ENCODE results near the gene MARS1.

The MARS1 gene

GRCh38 chr12:57518176-57518919 lies 30.5 kb downstream of the MARS1 start:
- Histone ChIP-seq H3K9me3 (ENCODE audit: control insufficient read depth, low read length) (no peaks in the 10 kb centered on the region), H3K36me3 (ENCODE audit: control insufficient read depth, insufficient read depth, low read length) (no peaks in the 10 kb centered on the region), H2AFZ (no peak overlapping the region), H3K4me1 (peaks cover 27% of the 10 kb centered on the region), H3K4me3 (ENCODE audit: low read depth, low read length) (peak overlapping the region; percentile 93), H3K27me3 (ENCODE audit: control insufficient read depth, insufficient read depth, low read length) (no peaks in the 10 kb centered on the region), H3K27ac (peak overlapping the region; percentile 99), H3K9ac (no peak overlapping the region), H3K4me2 (ENCODE audit: low read length) (peak overlapping the region; percentile 81), H3K79me2 (peaks cover 19% of the 10 kb centered on the region)
- TF ChIP-seq CTCF (IDR thresholded peaks at IDR 0.05) = no peak

- no peaks in the 10 kb centered on the region for H3K36me3 ChIP-seq (ENCODE audit: control insufficient read depth, insufficient read depth, low read length)
- peaks cover 35% of the 10 kb centered on the region for H3K4me1 ChIP-seq
- peaks cover 19% of the 10 kb centered on the region for H3K79me2 ChIP-seq
- TF ChIP-seq CTCF (IDR thresholded peaks at IDR 0.05) = no peak
- H2AFZ ChIP-seq = no peak overlapping the region
- peak overlapping the region; percentile 99 for H3K27ac ChIP-seq
- H3K27me3 ChIP-seq (ENCODE audit: control insufficient read depth, insufficient read depth, low read length) = no peaks in the 10 kb centered on the region
- peak overlapping the region; percentile 98 for H3K9ac ChIP-seq
- peak overlapping the region; percentile 81 for H3K4me2 ChIP-seq (ENCODE audit: low read length)
- H3K9me3 ChIP-seq (ENCODE audit: control insufficient read depth, low read length) = no peaks in the 10 kb centered on the region
- peak overlapping the region; percentile 93 for H3K4me3 ChIP-seq (ENCODE audit: low read depth, low read length)
These were observed 31.3 kb downstream of the MARS1 start for GRCh38 chr12:57518920-57519795.

DNA sequence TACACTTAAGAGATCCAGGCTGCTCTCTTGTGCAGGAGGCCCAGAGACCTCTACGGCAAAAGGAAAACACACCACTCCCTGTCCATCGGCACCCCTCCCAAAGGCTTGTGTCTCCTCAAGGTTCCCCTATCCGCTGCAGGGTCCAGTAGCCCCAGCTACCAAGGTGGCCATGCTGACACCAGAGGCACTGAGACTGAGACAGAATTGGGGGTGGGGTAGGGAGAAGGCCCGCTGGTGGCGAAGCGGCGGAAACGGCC lies 31.9 kb downstream of the MARS1 start:
- Histone ChIP-seq H3K9ac (peak overlapping the region; percentile 98), H3K4me1 (peaks cover 39% of the 10 kb centered on the region), H3K27ac (peak overlapping the region; percentile 99), H2AFZ (peak overlapping the region; percentile 80), H3K9me3 (ENCODE audit: control insufficient read depth, low read length) (no peaks in the 10 kb centered on the region), H3K4me2 (ENCODE audit: low read length) (peak overlapping the region; percentile 81), H3K4me3 (ENCODE audit: low read depth, low read length) (peak overlapping the region; percentile 93), H3K79me2 (peaks cover 23% of the 10 kb centered on the region), H3K36me3 (ENCODE audit: control insufficient read depth, insufficient read depth, low read length) (no peaks in the 10 kb centered on the region), H3K27me3 (ENCODE audit: control insufficient read depth, insufficient read depth, low read length) (no peaks in the 10 kb centered on the region)
- TF ChIP-seq CTCF (IDR thresholded peaks at IDR 0.05) = no peak

GRCh38 chr12:57520053-57520818 lies 32.4 kb downstream of the MARS1 start, which contains the start of gene DDIT3:
Gene DDIT3, minus strand, starts transcription at chr12:57520514. Its CDS starts 3,108 bp downstream, at chr12:57517406.
- peak within 1 kb of the TSS; percentile 98 for H3K9ac ChIP-seq
- H3K27ac ChIP-seq = peak within 1 kb of the TSS; percentile 99
- no peak for TF ChIP-seq CTCF (IDR thresholded peaks at IDR 0.05)
- H3K4me3 ChIP-seq (ENCODE audit: low read depth, low read length) = peak within 1 kb of the TSS; percentile 93
- peaks cover 23% of the 10 kb centered on the region for H3K79me2 ChIP-seq
- no peaks in the 10 kb centered on the region for H3K9me3 ChIP-seq (ENCODE audit: control insufficient read depth, low read length)
- no peaks in the 10 kb centered on the region for H3K27me3 ChIP-seq (ENCODE audit: control insufficient read depth, insufficient read depth, low read length)
- H3K4me1 ChIP-seq = peaks cover 39% of the 10 kb centered on the region
- H3K36me3 ChIP-seq (ENCODE audit: control insufficient read depth, insufficient read depth, low read length) = no peaks in the 10 kb centered on the region
- peak within 1 kb of the TSS; percentile 81 for H3K4me2 ChIP-seq (ENCODE audit: low read length)
- H2AFZ ChIP-seq = peak within 1 kb of the TSS; percentile 91
